GM13976 (cell line): Measurements from ENCODE around the gene CC2D1B.
"Not testable (repeated sequence)": the region's sequence is repeated elsewhere in the genome, so short reads cannot be mapped to it uniquely, and the experiment has no call there.

Experiments used
- DNase-seq: peaks from one replicate; pipeline ENCODE4 v3.0.0; 2012; ENCODE audit warnings: low spot score
- in situ Hi-C: fragments of 300-500 bp; cut with MboI; formaldehyde crosslinking; loops from one replicate; pipeline ENCODE4 v1.12.0; 2022; ENCODE audit warnings: low sequenced_read_pairs, mixed read lengths, inconsistent platforms; ENCODE audit not compliant: unreplicated experiment
- TF ChIP-seq, protein P1 (sequence below): IDR thresholded peaks from 2 replicates; pipeline ENCODE4 v1.5.1; 2012; ENCODE audit warnings: borderline replicate concordance, mild to moderate bottlenecking; ENCODE audit not compliant: insufficient read depth; ENCODE audit errors: extremely low read depth, missing control alignments, control extremely low read depth

The CC2D1B gene

DNA sequence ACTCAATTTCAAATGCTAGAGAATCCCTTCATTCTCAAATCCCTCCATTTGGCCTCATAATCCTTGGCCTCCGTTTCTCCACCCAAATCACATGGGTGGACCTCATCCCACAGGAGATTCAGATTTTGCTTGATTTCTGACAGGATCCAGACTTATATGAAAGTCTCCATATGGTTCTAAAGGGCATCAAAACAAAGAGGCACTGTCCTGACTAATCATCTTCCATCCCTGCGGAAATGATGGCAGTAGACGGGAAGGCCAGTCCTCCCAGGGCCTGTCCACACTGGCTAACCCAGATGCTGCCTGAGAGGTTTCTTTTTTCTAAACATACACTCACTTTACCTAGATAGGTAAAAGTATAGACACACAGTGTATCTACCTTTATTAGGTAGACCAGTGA is 19.4 kb upstream of the CC2D1B start:
- no peak for DNase-seq
- TF ChIP-seq, protein P1, sequence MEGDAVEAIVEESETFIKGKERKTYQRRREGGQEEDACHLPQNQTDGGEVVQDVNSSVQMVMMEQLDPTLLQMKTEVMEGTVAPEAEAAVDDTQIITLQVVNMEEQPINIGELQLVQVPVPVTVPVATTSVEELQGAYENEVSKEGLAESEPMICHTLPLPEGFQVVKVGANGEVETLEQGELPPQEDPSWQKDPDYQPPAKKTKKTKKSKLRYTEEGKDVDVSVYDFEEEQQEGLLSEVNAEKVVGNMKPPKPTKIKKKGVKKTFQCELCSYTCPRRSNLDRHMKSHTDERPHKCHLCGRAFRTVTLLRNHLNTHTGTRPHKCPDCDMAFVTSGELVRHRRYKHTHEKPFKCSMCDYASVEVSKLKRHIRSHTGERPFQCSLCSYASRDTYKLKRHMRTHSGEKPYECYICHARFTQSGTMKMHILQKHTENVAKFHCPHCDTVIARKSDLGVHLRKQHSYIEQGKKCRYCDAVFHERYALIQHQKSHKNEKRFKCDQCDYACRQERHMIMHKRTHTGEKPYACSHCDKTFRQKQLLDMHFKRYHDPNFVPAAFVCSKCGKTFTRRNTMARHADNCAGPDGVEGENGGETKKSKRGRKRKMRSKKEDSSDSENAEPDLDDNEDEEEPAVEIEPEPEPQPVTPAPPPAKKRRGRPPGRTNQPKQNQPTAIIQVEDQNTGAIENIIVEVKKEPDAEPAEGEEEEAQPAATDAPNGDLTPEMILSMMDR: no peak
- in situ Hi-C loops: no loop called here

DNA sequence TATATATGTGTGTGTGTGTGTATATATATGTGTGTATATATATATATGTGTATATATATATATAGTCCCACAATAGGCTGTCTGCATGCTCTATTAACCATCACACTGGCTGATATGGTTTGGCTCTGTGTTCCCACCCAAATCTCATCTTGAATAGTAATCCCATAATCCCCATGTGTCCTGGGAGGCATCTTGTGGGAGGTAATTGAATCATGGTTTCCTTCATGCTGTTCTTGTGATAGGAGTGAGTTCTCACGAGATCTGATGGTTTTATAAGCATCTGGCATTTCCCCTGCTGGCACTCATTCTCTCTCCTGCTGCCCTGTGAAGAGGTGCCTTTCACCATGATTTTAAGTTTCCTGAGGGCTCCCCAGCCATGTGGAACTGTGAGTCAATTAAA is 3.8 kb upstream of the CC2D1B start:
- DNase-seq: not testable (repeated sequence)

DNA sequence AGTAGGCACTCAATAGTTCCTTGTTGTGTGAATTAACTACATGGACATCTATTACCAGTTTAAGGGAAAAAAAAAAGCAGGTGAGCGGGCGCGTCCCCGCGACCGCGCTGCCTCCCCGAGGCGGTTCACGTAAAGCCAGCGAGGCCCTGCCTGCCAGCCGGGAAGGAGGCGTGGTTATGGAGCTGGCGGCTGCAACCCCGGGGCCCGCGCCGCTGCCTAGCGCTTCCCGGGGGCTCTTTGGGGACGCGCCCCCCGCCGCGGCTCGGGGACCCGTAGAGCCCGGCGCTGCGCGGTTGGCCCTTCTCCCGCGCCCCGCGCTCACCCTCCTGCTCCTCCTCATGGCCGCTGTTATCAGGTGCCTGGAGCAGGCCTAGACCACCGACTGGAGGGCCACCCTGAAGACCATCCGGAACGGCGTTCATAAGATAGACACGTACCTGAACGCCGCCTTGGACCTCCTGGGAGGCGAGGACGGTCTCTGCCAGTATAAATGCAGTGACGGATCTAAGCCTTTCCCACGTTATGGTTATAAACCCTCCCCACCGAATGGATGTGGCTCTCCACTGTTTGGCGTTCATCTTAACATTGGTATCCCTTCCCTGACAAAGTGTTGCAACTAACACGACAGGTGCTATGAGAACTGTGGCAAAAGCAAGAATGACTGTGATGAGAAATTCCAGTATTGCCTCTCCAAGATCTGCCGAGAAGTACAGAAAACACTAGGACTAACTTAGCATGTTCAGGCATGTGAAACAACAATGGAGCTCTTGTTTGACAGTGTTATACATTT is 2.6 kb upstream of the CC2D1B start:
- TF ChIP-seq, protein P1: no peak
- in situ Hi-C loops: no loop called here
- DNase-seq: peak; percentile 74

More for the DNA sequence above, 3.8 kb upstream of the CC2D1B start:
- in situ Hi-C loops: not testable (repeated sequence)

DNA sequence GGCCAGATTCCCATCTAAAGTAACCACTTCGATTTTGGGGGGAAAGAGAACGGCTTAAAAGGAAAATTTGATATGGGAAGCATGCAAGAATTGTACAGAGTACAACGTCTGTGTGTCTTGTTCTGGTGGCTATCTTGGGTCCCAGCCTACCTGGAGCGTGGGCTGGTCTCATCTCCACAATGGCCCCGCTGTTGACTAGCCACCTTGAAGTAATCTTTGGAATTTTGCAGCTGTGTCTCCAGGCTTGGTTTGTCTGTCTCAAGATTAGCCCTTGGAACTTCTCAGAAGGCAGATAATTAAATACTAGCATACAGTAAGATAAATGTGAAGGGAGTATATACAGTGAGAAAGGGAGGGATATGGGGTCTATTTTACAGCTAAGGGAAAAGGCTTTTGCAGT is 1.3 kb upstream of the CC2D1B start:
- TF ChIP-seq, protein P1: no peak
- DNase-seq: no peak
- in situ Hi-C loops: no loop called here

DNA sequence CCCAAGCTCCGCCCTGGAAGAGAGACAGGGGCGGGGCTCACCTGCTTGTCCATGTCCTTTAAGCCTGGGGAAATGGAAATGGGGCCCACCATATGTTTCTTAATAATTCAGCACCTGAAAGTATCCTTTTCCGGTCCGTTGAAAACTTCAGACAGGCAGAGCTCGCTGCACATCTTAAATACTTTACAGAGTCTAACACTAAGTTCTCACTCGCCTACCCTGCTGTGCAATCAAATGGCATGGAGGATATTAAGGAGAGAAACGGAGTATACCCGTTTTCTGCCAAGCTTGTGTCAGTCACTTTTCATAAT is 467 bp upstream of the CC2D1B start:
- no peak for DNase-seq
- in situ Hi-C loops: no loop called here

DNA sequence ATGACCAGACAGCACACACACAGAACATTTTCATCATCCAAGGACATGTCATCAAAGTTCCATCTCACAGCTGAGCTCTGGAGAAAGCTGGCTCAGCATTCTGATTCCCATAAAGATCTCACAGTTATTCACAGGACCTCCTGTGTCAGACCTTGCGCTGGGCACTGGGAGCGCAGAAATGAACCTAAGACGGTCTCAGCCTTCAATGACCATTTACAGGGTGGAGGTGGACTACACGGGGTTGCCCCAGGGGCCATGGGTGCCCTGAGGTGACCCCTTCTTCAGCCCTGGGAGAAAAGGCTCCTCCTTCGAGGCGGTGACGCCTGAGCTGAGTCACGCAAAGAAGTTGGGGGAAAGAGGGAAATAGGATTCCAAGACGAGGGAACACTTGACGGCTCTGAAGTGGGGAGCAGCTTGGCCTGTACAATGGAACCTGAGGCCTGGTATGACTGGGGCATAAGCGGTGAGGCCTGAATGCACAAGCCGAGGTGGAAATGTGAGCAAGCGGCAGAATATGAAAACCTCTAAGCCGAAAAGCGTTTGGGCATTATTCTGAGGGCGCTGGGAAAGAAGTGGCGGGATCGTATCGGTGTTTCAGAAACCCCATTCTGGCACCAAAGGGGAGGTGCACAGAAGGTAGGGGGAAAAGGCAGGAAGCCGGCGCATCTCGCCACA is 797 bp downstream of the CC2D1B start:
- in situ Hi-C loops: no loop called here
- DNase-seq: no peak
- TF ChIP-seq, protein P1: no peak

More for the DNA sequence above, 467 bp upstream of the CC2D1B start:
- TF ChIP-seq, protein P1: no peak

DNA sequence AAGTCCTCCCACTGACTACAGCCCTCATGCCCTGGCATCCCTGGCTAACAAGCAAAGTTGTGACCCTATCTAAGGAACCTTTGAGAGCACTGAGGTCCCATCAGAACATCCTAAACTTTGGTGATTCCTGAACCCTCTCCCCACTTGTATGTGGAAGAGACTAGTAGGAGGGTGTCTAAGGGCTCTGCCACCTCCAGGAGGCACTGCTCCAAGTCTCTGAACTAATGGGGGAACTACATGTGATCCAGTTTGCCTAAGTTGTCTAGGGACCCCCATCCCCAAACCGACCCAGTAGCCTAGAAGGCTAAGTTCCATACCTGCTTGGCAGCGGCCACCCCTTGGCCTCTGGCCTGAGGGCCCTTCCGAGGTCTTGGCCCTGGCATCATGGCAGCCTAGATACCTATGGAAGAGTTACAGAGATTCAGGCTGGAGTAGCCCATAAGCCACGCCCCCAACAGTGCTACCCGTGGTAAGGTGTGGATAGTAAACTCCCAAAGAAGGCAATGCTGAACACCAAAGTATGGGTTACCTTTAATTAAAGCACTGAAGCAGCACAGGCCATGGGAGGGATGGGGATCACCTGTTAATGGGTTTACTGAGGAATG is 1.7 kb downstream of the CC2D1B start:
- no peak for DNase-seq
- in situ Hi-C loops: no loop called here
- TF ChIP-seq, protein P1: no peak
